GM12891 (cell line): ENCODE measurements around the gene G6PD.
A peak's percentile ranks its signal among the peaks of the same experiment; 100 is the strongest.

ENCODE experiments used
- DNase-seq: peaks from one replicate; pipeline ENCODE4 v3.0.0; 2011; ENCODE audit warnings: low spot score; ENCODE audit not compliant: insufficient read length
- FAIRE-seq: peaks from 2 replicates; lab custom pipeline; 2011; peaks lifted over from hg19 to GRCh38; lab: Jason Lieb, UNC
- PAX5 ChIP-seq: IDR thresholded peaks from 2 replicates; pipeline ENCODE4 v1.6.1; 2011; ENCODE audit warnings: low read length, moderate library complexity, mild to moderate bottlenecking; ENCODE audit not compliant: insufficient read depth, severe bottlenecking
- POLR2A ChIP-seq: IDR thresholded peaks from 2 replicates; pipeline ENCODE4 v1.6.1; 2011; ENCODE audit warnings: low read depth, low read length, control low read depth
- POLR2AphosphoS5 ChIP-seq: IDR thresholded peaks from 2 replicates; pipeline ENCODE4 v1.6.1; 2011; ENCODE audit warnings: low read depth, low read length, control low read depth
- POU2F2 ChIP-seq: IDR thresholded peaks from 2 replicates; pipeline ENCODE4 v1.6.1; 2011; ENCODE audit warnings: low read depth, mild to moderate bottlenecking, control low read depth, low read length, moderate library complexity
- SPI1 ChIP-seq: IDR thresholded peaks from 2 replicates; pipeline ENCODE4 v1.6.1; 2011; ENCODE audit warnings: low read depth, low read length, control low read depth
- TAF1 ChIP-seq: IDR thresholded peaks from 2 replicates; pipeline ENCODE4 v1.6.1; 2011; ENCODE audit warnings: low read depth, low read length, control low read depth

Gene G6PD

GRCh38 chrX:154484255-154485149, 62.1 kb downstream of the G6PD start:
- TF ChIP-seq TAF1 = no peak
- no peak for TF ChIP-seq POU2F2
- TF ChIP-seq POLR2A = no peak
- TF ChIP-seq PAX5 = no peak
- no peak for TF ChIP-seq POLR2AphosphoS5
- no peak for TF ChIP-seq SPI1
- DNase-seq (no peak), FAIRE-seq (no peak)

GRCh38 chrX:154483325-154483724, 63.3 kb downstream of the G6PD start:
- FAIRE-seq (no peak), DNase-seq (no peak)
- no peak for TF ChIP-seq POLR2A
- no peak for TF ChIP-seq TAF1
- no peak for TF ChIP-seq PAX5
- no peak for TF ChIP-seq POU2F2
- no peak for TF ChIP-seq SPI1
- TF ChIP-seq POLR2AphosphoS5 = no peak

- TF ChIP-seq POLR2A (no peak), PAX5 (no peak), POLR2AphosphoS5 (no peak), SPI1 (no peak), POU2F2 (no peak), TAF1 (no peak)
- DNase-seq (no peak), FAIRE-seq (no peak)
These were observed 63.9 kb downstream of the G6PD start for GRCh38 chrX:154482786-154483185.

GRCh38 chrX:154481911-154482601, 64.6 kb downstream of the G6PD start:
- DNase-seq (no peak), FAIRE-seq (peak; percentile 63)
- TF ChIP-seq PAX5 (no peak), SPI1 (no peak), TAF1 (no peak), POLR2AphosphoS5 (no peak), POU2F2 (no peak), POLR2A (no peak)
